ENCODE data around the gene IL1R2. TPM values are rescaled to one million over a fixed set of nuclear protein-coding genes. Genes with fewer than 3 reads are reported as not detected.

IL1R2 gene
- total RNA-seq, 2 experiments from 2014 or later = 10.3 to 10.5 TPM

DNA sequence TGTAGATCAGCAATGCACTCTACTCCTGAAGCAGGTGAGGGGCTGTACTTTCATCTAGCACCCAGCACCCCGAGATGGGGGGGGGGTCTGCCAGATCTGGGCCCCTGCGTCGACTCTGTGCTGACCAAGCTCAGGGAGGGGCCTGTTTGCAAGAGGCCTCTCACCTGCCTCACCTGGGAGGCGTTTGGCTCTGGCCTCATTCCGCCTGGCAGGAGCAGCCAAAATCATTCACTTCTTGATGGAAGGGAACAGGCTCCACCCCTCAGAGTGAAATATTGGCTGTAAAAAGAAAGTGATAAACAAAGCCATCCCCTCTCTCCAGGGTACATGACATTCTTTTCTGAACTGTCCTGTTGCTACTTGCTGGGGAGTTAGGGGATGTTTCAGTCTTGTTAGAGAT, 10.7 kb upstream of the IL1R2 start:
- CTCF ChIA-PET = no interaction called here
- H3K27ac Mint-ChIP-seq = no peak overlapping the region
- intact Hi-C loops (cut with micrococcal nuclease) = no loop called here
- no peak overlapping the region for H3K4me3 Mint-ChIP-seq
- H3K9me3 Mint-ChIP-seq = no peaks in the 10 kb centered on the region
- peaks cover 4% of the 10 kb centered on the region for H3K4me1 Mint-ChIP-seq (ENCODE audit: low read depth)
- no peaks in the 10 kb centered on the region for H3K36me3 Mint-ChIP-seq (ENCODE audit: low read depth)
- no peaks in the 10 kb centered on the region for H3K27me3 Mint-ChIP-seq (ENCODE audit: low read depth)
- DNase-seq = no peak

DNA sequence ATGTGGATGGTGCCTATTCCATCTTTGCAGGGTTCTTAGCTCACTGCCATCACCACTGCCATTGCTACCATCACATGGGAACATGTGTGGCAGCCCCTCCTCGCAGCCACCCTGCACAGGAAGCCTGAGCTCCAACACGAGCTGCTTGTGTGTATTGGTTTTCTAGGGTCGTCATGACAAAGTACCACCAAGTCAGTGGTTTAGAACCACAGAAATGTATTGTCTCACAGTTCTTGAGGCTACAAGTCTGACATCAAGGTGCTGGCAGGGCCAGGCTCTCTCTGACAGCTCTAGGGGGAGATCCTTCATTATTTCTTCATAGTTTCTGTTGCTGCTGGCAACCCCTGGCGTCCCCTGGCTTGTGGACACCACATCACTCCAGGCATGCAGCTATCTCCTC, 10.3 kb upstream of the IL1R2 start:
- no peaks in the 10 kb centered on the region for H3K27me3 Mint-ChIP-seq (ENCODE audit: low read depth)
- no peak overlapping the region for H3K4me3 Mint-ChIP-seq
- H3K4me1 Mint-ChIP-seq (ENCODE audit: low read depth) = peaks cover 8% of the 10 kb centered on the region
- H3K36me3 Mint-ChIP-seq (ENCODE audit: low read depth) = no peaks in the 10 kb centered on the region
- CTCF ChIA-PET = no interaction called here
- H3K9me3 Mint-ChIP-seq = no peaks in the 10 kb centered on the region
- intact Hi-C loops (cut with micrococcal nuclease) = no loop called here
- no peak for DNase-seq
- H3K27ac Mint-ChIP-seq = no peak overlapping the region

DNA sequence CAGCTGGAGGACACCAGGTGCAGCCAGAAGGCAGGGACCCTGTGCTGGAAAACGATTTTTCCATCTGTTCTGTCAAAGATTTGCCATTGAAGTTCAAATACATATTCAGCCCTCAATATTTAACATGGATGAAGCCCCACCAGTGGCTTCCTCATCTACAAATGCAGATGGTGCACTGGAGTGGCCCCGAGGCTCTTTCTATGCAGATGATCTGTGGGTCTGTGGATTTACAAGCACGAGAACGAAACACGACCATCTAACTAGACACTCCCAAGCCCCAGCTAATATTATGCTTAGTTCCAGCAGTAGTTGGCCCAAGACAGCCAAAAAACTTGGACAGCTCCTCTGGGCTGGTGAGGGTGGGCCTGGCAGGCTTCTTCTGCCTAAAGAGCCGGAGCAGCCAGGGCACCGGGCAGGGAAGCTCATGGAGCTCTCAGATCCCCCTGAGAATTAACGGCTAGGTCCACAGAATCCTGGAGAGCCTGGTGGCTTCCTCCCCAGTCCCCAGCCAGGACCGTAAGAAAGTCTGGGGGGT, 9.2 kb upstream of the IL1R2 start:
- Mint-ChIP-seq H3K4me3 (no peak overlapping the region), H3K27me3 (ENCODE audit: low read depth) (no peaks in the 10 kb centered on the region), H3K4me1 (ENCODE audit: low read depth) (peaks cover 17% of the 10 kb centered on the region), H3K27ac (no peak overlapping the region), H3K9me3 (no peaks in the 10 kb centered on the region), H3K36me3 (ENCODE audit: low read depth) (no peaks in the 10 kb centered on the region)
- CTCF ChIA-PET = no interaction called here
- no peak for DNase-seq
- intact Hi-C loops (cut with micrococcal nuclease) = no loop called here

DNA sequence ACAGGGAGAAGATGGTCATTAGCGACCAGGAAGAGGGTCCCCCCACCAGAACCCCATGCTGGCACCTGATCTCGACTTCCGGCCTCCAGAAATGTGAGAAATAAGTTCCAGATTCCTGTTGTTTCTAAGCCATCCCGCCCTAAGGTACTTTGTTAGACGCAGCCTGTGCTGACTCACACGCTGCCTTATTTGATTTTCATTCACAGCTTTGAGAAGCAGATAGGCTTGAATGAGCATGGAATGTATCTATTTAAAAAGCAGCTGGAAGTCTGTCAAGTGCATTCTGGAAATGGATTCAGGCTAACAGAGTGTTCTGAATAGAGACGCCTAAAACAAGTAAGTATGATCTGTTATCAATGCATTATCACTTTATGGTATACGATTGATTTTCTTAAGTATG, 8.3 kb upstream of the IL1R2 start:
- H3K4me3 Mint-ChIP-seq = no peak overlapping the region
- H3K27me3 Mint-ChIP-seq (ENCODE audit: low read depth) = no peaks in the 10 kb centered on the region
- H3K36me3 Mint-ChIP-seq (ENCODE audit: low read depth) = no peaks in the 10 kb centered on the region
- H3K4me1 Mint-ChIP-seq (ENCODE audit: low read depth) = peaks cover 22% of the 10 kb centered on the region
- H3K27ac Mint-ChIP-seq = no peak overlapping the region
- no peak for DNase-seq
- CTCF ChIA-PET = interaction anchor here (1.6 kb wide), 1 partner anchor 23 kb away, joined by 4 read pairs; no protein-coding TSS in a partner anchor
- no peaks in the 10 kb centered on the region for H3K9me3 Mint-ChIP-seq
- intact Hi-C loops (cut with micrococcal nuclease) = no loop called here

DNA sequence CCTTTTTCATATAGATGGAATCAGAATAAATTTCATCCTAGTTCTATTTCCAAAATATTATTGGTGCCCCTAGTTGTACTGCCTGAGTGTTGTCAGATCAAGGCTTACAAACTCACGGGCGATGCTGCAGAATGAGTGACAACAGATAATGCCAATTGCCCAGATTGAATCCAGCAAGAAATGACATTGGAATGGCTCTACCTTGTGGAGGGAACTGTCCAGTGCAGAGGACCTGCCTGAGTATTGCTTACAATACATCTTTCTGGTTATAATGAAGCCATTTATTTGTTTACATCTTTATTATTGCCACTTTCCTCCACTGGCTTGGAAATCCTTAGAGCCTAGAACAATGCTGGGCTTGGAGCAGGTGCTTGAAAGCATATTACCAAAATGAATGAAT, 7.8 kb upstream of the IL1R2 start:
- Mint-ChIP-seq H3K27ac (no peak overlapping the region), H3K36me3 (ENCODE audit: low read depth) (no peaks in the 10 kb centered on the region), H3K27me3 (ENCODE audit: low read depth) (no peaks in the 10 kb centered on the region), H3K4me1 (ENCODE audit: low read depth) (peaks cover 22% of the 10 kb centered on the region), H3K9me3 (no peaks in the 10 kb centered on the region), H3K4me3 (no peak overlapping the region)
- CTCF ChIA-PET = interaction anchor here (1.6 kb wide), 1 partner anchor 22 kb away, joined by 4 read pairs; no protein-coding TSS in a partner anchor
- no peak for DNase-seq
- intact Hi-C loops (cut with micrococcal nuclease) = no loop called here

DNA sequence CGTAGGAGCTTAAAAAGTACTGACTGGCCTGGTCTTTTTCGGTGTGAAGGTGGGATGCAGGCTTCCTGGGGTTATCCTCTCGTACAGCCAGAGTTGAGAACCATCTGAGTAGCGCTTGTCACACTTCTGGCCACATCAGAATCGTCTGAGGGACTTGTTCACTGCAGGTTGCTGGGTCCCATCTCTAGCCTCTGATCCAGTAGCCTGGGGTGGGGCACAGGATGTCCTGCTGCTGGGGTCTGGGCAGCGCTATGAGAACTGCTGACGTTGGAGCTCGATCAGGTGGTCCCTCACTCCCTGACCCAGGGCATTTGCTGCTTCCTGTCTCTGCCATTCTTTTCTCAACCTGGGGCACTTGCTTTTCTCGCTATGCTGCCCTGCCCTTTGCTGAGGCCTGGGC, 7.1 kb upstream of the IL1R2 start:
- no peak for DNase-seq
- Mint-ChIP-seq H3K4me1 (ENCODE audit: low read depth) (peaks cover 22% of the 10 kb centered on the region), H3K36me3 (ENCODE audit: low read depth) (no peaks in the 10 kb centered on the region), H3K4me3 (no peak overlapping the region), H3K9me3 (no peaks in the 10 kb centered on the region), H3K27ac (no peak overlapping the region), H3K27me3 (ENCODE audit: low read depth) (no peaks in the 10 kb centered on the region)
- CTCF ChIA-PET = interaction anchor here (1.6 kb wide), 1 partner anchor 21 kb away, joined by 4 read pairs; no protein-coding TSS in a partner anchor
- intact Hi-C loops (cut with micrococcal nuclease) = no loop called here

DNA sequence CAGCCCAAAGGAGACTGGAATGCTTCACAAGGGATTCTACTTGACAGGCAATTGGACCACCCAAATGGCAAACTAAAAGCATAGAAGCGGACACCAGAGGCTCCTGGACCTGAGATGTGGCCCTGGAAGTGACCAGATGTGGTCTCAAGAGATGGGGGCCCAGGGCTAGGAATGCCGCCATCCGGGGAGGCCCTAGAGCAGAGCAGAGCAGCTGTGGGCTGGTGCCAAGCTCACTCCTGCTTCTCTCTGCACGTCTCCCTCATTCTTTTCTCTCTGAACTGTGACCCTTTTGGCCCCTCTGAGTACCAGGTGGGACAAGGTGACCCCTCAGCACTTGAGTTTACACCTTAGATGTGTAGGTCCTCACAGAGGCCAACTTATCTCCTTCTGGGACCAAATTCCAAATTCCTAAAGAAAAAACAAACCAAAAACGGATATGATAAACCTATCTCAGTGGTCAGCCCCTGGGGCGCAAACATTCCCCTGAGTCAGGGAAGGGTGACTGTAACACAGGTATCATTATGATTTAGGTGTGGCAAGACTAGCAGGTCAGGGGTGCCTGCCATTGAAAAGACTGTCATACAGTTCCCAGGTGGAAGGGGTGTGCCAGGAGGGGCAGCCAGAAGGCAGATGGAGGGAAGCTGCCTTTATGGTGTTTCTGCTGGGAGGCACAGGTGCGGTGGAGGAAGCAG, 6.5 kb upstream of the IL1R2 start:
- peaks cover 3% of the 10 kb centered on the region for H3K27me3 Mint-ChIP-seq (ENCODE audit: low read depth)
- no peak overlapping the region for H3K4me3 Mint-ChIP-seq
- intact Hi-C loops (cut with micrococcal nuclease) = no loop called here
- H3K27ac Mint-ChIP-seq = no peak overlapping the region
- no peak for DNase-seq
- H3K4me1 Mint-ChIP-seq (ENCODE audit: low read depth) = peaks cover 22% of the 10 kb centered on the region
- H3K9me3 Mint-ChIP-seq = no peaks in the 10 kb centered on the region
- CTCF ChIA-PET = no interaction called here
- no peaks in the 10 kb centered on the region for H3K36me3 Mint-ChIP-seq (ENCODE audit: low read depth)

DNA sequence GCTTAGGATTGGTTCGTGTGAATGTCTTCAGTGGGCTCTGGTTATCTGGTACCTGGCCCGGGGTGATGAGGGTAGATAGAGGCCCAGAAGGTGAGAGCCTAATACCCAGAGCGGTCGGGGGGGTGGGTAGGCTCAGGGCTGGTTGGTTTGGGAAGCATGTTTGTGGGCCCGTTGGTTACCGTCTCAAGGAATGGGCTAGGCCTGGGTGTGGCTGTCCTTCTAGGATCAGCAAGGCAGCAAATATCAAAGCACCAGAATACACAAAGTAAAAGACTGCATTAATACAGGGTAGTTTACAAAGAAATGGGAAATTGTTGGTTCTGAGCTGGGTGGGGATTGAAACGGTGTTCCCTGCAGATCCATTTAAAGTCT, 6.0 kb upstream of the IL1R2 start:
- no peak overlapping the region for H3K27ac Mint-ChIP-seq
- peaks cover 22% of the 10 kb centered on the region for H3K4me1 Mint-ChIP-seq (ENCODE audit: low read depth)
- intact Hi-C loops (cut with micrococcal nuclease) = no loop called here
- H3K4me3 Mint-ChIP-seq = no peak overlapping the region
- CTCF ChIA-PET = interaction anchor here (1.9 kb wide), 1 partner anchor 14 kb away, joined by 8 read pairs; no protein-coding TSS in a partner anchor
- no peak for DNase-seq
- H3K27me3 Mint-ChIP-seq (ENCODE audit: low read depth) = peaks cover 3% of the 10 kb centered on the region
- no peaks in the 10 kb centered on the region for H3K36me3 Mint-ChIP-seq (ENCODE audit: low read depth)
- H3K9me3 Mint-ChIP-seq = no peaks in the 10 kb centered on the region

DNA sequence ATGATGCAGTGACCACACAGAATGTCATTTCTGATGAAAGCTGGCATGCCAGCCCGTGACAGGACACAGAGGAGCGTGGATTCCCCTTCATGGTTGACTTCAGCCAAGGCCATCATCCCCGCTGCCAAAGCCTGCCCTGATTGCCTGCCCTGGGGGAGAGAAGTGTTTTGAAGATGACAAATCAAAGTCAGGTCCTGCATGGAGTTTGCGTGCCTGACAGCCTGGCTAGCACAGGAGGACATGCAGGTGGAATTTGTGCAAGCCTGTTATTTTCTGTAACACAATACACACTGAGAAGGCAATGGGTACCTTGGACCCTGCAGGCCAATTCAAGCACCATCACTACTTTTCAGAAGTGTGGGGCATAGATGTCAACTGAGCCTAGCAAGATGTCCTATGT, 5.4 kb upstream of the IL1R2 start:
- H3K27me3 Mint-ChIP-seq (ENCODE audit: low read depth) = peaks cover 4% of the 10 kb centered on the region
- CTCF ChIA-PET = interaction anchor here (1.9 kb wide), 1 partner anchor 13 kb away, joined by 8 read pairs; no protein-coding TSS in a partner anchor
- no peak for DNase-seq
- H3K27ac Mint-ChIP-seq = no peak overlapping the region
- no peaks in the 10 kb centered on the region for H3K9me3 Mint-ChIP-seq
- no peaks in the 10 kb centered on the region for H3K36me3 Mint-ChIP-seq (ENCODE audit: low read depth)
- H3K4me3 Mint-ChIP-seq = no peak overlapping the region
- peaks cover 24% of the 10 kb centered on the region for H3K4me1 Mint-ChIP-seq (ENCODE audit: low read depth)
- intact Hi-C loops (cut with micrococcal nuclease) = no loop called here

DNA sequence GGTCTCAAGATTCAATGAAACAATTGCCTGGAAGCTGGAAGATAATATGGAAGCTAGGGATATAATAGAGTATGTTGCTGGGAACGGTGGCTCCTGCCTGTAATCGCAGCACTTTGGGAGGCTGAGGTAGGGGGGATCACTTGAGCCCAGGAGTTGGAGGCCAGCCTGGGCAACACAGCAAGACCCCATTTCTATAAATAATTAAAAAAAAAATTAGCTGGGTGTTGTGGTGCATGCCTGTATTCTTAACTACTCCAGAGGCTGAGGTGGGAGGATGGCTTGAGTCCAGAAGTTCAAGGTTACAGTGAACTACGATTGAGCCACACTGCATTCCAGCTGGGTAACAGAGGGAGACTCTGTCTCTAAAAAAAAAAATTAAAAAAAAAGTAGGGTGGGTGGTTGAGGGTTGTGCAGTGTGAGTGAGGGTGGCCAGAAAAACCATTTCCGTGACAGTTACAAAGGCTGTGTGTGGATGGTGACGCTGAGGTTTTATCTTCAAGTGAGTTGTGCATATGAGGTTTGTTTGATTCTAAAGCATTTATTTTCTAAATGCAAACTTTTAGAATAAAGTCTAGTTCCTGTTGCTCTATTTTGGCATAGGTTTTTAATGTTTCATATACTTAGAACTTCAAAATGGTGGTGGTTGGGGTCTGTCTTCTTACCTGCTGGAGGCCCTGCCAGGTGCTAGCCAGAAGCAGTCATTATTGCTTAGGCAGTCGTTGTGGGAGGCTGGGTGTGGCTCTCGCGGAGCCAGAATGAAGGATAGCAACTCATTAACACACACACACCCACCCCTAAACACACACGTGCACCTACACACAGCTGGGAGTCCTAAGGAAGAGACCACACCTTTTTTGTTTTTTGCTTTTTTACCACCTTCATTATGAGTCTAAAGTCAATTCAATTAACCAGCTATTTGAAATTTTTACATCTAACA, 4.7 kb upstream of the IL1R2 start:
- no peaks in the 10 kb centered on the region for H3K9me3 Mint-ChIP-seq
- H3K4me1 Mint-ChIP-seq (ENCODE audit: low read depth) = peaks cover 30% of the 10 kb centered on the region
- no peak overlapping the region for H3K27ac Mint-ChIP-seq
- H3K27me3 Mint-ChIP-seq (ENCODE audit: low read depth) = peaks cover 10% of the 10 kb centered on the region
- no peaks in the 10 kb centered on the region for H3K36me3 Mint-ChIP-seq (ENCODE audit: low read depth)
- CTCF ChIA-PET = interaction anchor here (0.7 to 1.9 kb wide), 2 partner anchors 12 to 16 kb away, joined by 3 to 8 read pairs; no protein-coding TSS in a partner anchor
- H3K4me3 Mint-ChIP-seq = no peak overlapping the region
- DNase-seq = no peak
- intact Hi-C loops (cut with micrococcal nuclease) = no loop called here

DNA sequence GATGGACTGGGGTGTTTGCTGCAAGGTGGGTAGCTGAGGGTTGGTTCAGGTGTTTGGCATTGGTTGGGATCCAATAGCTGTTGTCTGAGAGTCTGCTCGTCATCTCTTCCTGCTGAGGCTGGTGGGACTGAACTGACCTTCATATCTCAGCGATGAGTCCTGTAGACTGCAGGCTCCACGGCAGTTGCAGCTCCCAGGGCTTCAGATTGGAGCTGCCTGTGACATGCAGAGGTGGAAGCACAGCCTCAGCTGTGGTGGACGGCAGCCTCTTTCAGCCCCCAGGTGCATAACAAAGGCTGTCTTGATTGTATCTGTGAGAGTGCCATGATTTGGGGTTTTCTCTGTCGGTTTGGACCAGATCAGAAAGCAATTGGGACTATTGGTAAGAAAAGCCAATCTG, 3.9 kb upstream of the IL1R2 start:
- no peaks in the 10 kb centered on the region for H3K9me3 Mint-ChIP-seq
- no peak overlapping the region for H3K4me3 Mint-ChIP-seq
- H3K36me3 Mint-ChIP-seq (ENCODE audit: low read depth) = no peaks in the 10 kb centered on the region
- H3K4me1 Mint-ChIP-seq (ENCODE audit: low read depth) = peaks cover 30% of the 10 kb centered on the region
- no peak for DNase-seq
- intact Hi-C loops (cut with micrococcal nuclease) = no loop called here
- no peak overlapping the region for H3K27ac Mint-ChIP-seq
- peaks cover 14% of the 10 kb centered on the region for H3K27me3 Mint-ChIP-seq (ENCODE audit: low read depth)
- CTCF ChIA-PET = interaction anchor here (1.9 kb wide), 1 partner anchor 11 kb away, joined by 8 read pairs; no protein-coding TSS in a partner anchor

DNA sequence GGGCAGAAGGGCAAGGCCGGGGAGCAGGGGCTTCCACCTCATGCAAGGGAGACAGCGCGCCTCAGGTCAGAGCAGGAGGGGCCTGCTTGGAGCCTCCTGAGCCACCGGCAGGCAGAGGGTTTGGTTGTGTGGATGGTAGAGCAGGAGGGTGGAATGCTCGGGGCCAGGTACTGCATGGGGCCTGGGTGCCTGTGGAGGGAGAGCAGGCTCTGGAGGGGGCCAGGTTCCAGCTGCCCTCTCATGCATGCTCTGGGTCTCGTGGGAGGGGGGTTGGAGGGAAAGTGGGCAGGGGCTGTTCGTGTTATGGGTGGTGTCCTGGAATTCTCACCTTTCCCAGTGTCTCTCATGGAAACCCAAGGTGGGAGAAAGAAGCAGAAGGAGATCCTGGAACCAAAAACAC, 3.2 kb upstream of the IL1R2 start:
- H3K4me3 Mint-ChIP-seq = no peak overlapping the region
- no peak for DNase-seq
- intact Hi-C loops (cut with micrococcal nuclease) = no loop called here
- no peaks in the 10 kb centered on the region for H3K9me3 Mint-ChIP-seq
- CTCF ChIA-PET = interaction anchor here (0.6 kb wide), 1 partner anchor 10 kb away, joined by 5 read pairs; no protein-coding TSS in a partner anchor
- H3K27me3 Mint-ChIP-seq (ENCODE audit: low read depth) = peaks cover 14% of the 10 kb centered on the region
- H3K36me3 Mint-ChIP-seq (ENCODE audit: low read depth) = no peaks in the 10 kb centered on the region
- H3K27ac Mint-ChIP-seq = no peak overlapping the region
- H3K4me1 Mint-ChIP-seq (ENCODE audit: low read depth) = peaks cover 30% of the 10 kb centered on the region
